PFSK-1 (cell line): ENCODE data around the gene RALGPS1.

Experiments used
- REST ChIP-seq, 2 experiments: IDR thresholded peaks; 2 replicates each; pipeline versions ENCODE4 v1.6.1 to v1.8.0; 2011 to 2012; ENCODE audit warnings: low read depth in 2 of 2, low read length in 2 of 2, control low read depth in 1 of 2, inconsistent platforms in 1 of 2, mild to moderate bottlenecking in 1 of 2, moderate library complexity in 1 of 2; ENCODE audit not compliant: insufficient read depth in 1 of 2
- SIN3A ChIP-seq: IDR thresholded peaks from 2 replicates; pipeline ENCODE4 v1.6.1; 2012; ENCODE audit warnings: mild to moderate bottlenecking, low read length, moderate library complexity, borderline replicate concordance; ENCODE audit not compliant: insufficient read depth

GRCh38 chr9:127132921-127133647, 218.5 kb downstream of the RALGPS1 start:
- TF ChIP-seq REST (IDR thresholded peaks at IDR 0.05; ENCODE audit: insufficient read depth in 1 of 2, low read depth in 2 of 2, low read length in 2 of 2), result no peak
- no peak for TF ChIP-seq SIN3A
